Body of pancreas (tissue), 4 donors: Measurements from ENCODE around the gene DNAJC24.

Experiments used
- CTCF ChIP-seq, 7 experiments: fragments of 450-650 bp in 4 of 7; fragments of 200-600 bp in 3 of 7; sonication (generic) in 3 of 7; IDR thresholded peaks; one replicate each; pipeline ENCODE4 v1.5.1; 2016 to 2019; ENCODE audit warnings: antibody characterized with exemption in 7 of 7
- POLR2A ChIP-seq, 3 donors: fragments of 450-650 bp; IDR thresholded peaks; one replicate each; pipeline ENCODE4 v1.6.1; 2016; ENCODE audit warnings: antibody characterized with exemption in 3 of 3, mild to moderate bottlenecking in 2 of 3

GRCh38 chr11:31404614-31405013 lies 35.0 kb downstream of the DNAJC24 start:
- TF ChIP-seq CTCF (IDR thresholded peaks at IDR 0.05), result no peak
- no peak for TF ChIP-seq POLR2A (IDR thresholded peaks at IDR 0.05)
